GM12874 (cell line): ENCODE data around the gene RNF213.

Experiments
- TF ChIP-seq, protein P1 (sequence below): IDR thresholded peaks from 2 replicates; pipeline ENCODE4 v1.5.1; 2011; ENCODE audit warnings: low read depth, mild to moderate bottlenecking, control low read depth, low read length, moderate library complexity; ENCODE audit not compliant: insufficient read depth

RNF213 gene

DNA sequence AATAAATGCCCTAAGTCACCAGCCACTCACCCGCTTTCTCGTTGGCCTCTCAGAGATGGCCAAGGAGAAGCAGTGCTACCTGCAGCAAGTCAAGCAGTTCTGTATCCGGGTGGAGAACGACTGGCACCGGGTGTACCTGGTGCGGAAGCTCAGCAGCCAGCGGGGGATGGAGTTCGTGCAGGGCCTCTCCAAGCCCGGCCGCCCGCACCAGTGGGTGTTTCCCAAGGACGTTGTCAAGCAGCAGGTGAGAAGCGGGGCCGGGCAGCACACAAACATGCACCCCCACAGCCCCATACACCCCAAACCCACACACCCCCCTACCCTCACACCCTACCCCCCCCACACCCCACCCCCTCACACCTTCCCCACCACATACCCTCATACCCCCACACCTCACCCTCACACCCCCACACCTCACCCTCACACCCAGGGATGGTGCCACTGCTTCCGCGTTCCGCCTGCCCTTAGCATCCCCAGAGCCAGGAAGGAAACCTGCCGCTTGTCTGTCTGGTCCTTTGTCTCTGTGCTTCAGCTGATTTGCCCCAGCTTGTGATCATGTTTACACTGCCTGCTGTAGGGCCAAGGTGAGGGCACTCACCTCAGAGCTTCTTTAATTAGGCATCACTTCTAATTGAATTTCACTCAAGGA, 112.4 kb downstream of the RNF213 start:
- TF ChIP-seq, protein P1, sequence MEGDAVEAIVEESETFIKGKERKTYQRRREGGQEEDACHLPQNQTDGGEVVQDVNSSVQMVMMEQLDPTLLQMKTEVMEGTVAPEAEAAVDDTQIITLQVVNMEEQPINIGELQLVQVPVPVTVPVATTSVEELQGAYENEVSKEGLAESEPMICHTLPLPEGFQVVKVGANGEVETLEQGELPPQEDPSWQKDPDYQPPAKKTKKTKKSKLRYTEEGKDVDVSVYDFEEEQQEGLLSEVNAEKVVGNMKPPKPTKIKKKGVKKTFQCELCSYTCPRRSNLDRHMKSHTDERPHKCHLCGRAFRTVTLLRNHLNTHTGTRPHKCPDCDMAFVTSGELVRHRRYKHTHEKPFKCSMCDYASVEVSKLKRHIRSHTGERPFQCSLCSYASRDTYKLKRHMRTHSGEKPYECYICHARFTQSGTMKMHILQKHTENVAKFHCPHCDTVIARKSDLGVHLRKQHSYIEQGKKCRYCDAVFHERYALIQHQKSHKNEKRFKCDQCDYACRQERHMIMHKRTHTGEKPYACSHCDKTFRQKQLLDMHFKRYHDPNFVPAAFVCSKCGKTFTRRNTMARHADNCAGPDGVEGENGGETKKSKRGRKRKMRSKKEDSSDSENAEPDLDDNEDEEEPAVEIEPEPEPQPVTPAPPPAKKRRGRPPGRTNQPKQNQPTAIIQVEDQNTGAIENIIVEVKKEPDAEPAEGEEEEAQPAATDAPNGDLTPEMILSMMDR = no peak

DNA sequence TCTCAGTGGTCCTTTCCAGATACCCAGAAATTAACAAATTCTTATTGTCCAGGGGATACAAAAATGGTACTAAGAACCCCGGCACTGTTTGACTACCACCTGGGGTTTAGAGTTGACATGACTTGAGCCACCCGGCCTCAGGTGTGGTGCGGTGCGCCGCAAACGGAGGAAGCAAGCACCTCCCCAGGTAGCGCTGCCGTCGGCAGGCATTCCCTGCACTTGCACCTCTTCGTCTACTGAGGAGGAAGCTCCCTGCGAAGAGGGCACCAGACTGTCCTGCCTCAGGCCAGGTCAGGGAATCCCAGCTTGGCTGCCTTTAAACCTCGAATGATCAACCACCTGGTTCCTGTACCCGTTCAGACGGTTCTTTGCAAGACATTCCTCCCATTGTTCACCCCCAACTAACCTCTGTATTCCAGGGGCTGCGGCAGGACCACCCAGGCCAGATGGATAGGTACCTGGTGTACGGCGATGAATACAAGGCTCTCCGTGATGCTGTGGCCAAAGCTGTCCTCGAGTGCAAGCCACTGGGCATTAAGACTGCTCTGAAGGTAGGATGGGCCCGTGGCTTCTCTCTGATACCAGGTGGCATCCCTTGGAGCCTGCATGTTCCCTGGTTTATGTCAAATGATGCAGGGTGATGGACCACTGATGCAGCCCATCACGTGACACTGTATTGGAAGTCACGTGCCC, 113.5 kb downstream of the RNF213 start:
- TF ChIP-seq, protein P1 = no peak

DNA sequence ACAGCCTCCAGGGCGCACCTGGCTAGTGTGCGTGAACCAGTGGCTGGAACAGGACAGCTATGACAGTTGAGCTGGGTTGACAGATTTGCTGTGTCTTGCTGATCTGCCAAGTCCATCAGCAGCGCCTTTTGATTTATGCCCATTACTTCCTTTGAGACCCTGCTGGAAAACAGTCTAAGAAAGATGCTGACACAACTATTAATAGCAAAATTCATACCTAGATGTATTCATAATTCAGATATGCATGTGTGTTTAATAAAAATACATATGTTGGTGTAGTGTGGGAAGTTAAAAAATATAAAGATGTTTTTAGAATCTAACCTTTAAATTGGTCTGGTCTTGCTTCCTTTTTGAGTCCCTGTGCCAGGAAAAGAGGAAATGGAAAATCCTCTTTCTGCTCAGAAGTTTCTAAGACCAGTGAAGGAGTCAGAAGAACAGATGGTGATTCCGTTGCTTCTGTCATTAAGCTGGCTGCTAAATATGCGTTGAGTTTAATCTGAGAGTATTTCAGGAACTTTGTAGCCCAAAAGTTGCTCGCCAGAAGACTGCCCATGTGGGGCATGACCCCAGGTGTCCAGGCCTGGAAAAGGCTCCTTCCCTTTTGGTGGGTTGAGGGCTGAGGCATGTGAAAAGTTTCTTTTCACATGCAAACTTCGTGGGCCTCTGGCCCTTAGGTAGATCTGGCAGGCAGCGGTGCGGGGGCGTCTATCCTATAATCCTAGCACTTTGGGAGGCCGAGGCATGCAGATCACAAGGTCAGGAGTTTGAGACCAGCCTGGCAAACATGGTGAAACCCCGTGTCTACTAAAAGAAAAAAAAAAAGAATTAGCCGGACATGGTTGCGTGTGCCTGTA, 114.3 kb downstream of the RNF213 start:
- TF ChIP-seq, protein P1 = no peak

DNA sequence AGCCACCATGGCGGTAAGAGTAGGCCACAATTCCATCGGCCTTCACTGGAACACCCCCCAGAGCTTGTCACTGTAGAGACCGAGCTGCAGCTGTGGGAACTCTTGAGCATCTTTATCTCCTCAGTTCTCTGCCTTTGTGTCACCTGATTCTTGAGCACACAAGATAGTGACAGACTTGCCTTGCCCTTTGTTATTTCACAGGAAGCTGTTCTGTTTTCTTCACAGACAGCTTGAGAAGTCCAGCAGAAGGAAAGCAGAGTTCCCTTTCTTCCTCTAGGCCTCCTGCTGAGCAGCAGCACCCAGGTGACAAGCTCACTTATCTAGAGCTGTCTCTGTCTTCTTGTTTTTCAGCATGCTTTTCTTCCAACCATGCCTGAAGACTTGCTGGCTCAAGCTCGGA, 115.9 kb downstream of the RNF213 start:
- TF ChIP-seq, protein P1 = no peak

DNA sequence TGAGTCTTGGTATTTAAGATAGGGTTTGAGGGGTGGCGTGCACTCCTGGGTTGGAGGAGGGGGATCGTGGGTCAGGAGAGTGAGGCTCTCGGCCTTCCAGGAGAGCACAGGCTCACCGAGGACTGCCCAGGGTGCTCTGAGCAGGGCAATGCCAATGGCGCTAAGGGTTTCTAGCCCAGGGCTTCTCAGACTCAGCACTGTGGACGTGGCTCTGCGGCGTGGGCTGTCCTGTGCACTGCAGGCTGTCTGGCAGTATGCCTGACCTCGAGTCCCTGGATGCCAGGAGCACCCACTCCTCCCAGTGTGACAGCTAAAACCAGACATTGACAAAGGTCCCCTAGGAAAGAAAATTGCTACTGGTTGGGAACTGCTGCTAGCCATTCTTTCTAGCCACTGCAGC, 117.1 kb downstream of the RNF213 start:
- TF ChIP-seq, protein P1 = no peak

DNA sequence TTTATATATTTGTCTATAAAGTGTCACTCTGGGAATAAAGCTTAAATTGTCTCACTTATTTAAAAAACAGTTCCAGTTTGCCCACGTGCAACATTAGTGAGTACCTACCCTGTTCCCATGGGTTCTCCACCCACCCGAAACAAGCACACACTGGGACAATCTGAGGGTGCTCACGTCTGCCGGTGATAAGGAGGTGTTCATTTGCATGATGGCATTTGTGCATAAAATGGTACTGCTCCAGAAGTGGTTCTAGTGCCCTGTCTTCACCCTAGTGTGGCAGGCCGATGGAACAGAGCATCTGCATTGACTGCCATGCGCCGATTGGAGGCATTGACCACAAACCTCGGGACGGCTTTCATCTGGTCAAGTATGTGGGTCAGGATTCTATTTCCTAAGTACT, 118.7 kb downstream of the RNF213 start:
- TF ChIP-seq, protein P1 = no peak

DNA sequence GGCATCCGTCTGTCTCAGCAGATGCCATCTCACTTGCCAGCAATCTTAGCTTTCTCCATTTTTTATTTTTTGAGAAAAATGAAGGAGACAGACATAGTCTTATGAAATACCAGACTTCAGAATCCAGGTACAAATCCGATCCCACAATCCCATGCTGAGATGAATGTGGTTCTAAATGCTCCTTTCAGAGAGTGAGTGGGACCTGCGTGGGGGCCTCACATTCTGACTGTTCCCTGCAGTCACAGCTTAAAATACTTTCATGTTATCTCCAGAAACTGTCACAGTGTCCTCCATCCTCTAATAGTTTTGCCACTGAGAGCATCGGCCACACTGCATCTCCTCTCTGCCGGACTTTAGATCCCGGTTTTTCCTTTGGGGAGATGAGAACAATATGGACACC, 119.4 kb downstream of the RNF213 start:
- TF ChIP-seq, protein P1 = no peak
